DOHH2 (cell line): ENCODE results near the gene GABRQ.

Experiments
- H3F3A ChIP-seq: fragments of 200-600 bp; sonication (generic), shearing (Covaris generic); 2 replicates; pipeline ENCODE4 v1.6.0; 2016; ENCODE audit warnings: antibody characterized with exemption, mild to moderate bottlenecking; ENCODE audit not compliant: control insufficient read depth, insufficient read depth
- H3K27ac ChIP-seq: fragments of 200-600 bp; sonication (generic); 2 replicates; pipeline ENCODE4 v1.5.1; 2014; ENCODE audit warnings: low read depth, mild to moderate bottlenecking, low read length, moderate library complexity
- H3K27me3 ChIP-seq: fragments of 200-600 bp; sonication (generic); 2 replicates; pipeline ENCODE4 v1.6.1; 2014; ENCODE audit warnings: mild to moderate bottlenecking, low read length, mixed read lengths; ENCODE audit not compliant: control insufficient read depth
- H3K36me3 ChIP-seq: fragments of 200-600 bp; sonication (generic); 2 replicates; pipeline ENCODE4 v1.6.1; 2014; ENCODE audit warnings: mild to moderate bottlenecking, low read length, moderate library complexity, mixed read lengths; ENCODE audit not compliant: control insufficient read depth
- H3K4me1 ChIP-seq: fragments of 200-600 bp; sonication (generic); 2 replicates; pipeline ENCODE4 v1.6.1; 2014; ENCODE audit warnings: mild to moderate bottlenecking, low read length, mixed read lengths; ENCODE audit not compliant: control insufficient read depth
- H3K4me2 ChIP-seq: fragments of 200-600 bp; sonication (generic); 2 replicates; pipeline ENCODE4 v1.6.0; 2014; ENCODE audit warnings: mild to moderate bottlenecking, low read length, moderate library complexity
- H3K4me3 ChIP-seq: fragments of 200-600 bp; sonication (generic); 2 replicates; pipeline ENCODE4 v1.5.1; 2014; ENCODE audit warnings: mild to moderate bottlenecking, low read length, mixed read lengths
- H3K79me2 ChIP-seq: fragments of 200-600 bp; sonication (generic); 2 replicates; pipeline ENCODE4 v1.6.1; 2014; ENCODE audit warnings: mild to moderate bottlenecking, low read length, mixed read lengths; ENCODE audit not compliant: control insufficient read depth
- H3K9me2 ChIP-seq: fragments of 200-600 bp; sonication (generic); replicated peaks from 2 replicates; pipeline ENCODE4 v1.6.1; 2014; ENCODE audit warnings: mild to moderate bottlenecking, low read length, mixed read lengths; ENCODE audit not compliant: control insufficient read depth
- H3K9me3 ChIP-seq: fragments of 200-600 bp; sonication (generic); 2 replicates; pipeline ENCODE4 v1.6.1; 2014; ENCODE audit warnings: antibody characterized with exemption, low read length, mixed read lengths; ENCODE audit not compliant: control insufficient read depth, insufficient read depth
- H4K20me1 ChIP-seq: fragments of 200-600 bp; sonication (generic); 2 replicates; pipeline ENCODE4 v1.6.0; 2014; ENCODE audit warnings: low read depth, mild to moderate bottlenecking, antibody characterized with exemption, low read length, moderate library complexity; ENCODE audit not compliant: control insufficient read depth, insufficient read depth
- EZH2phosphoT487 ChIP-seq: fragments of 200-600 bp; sonication (generic); IDR thresholded peaks from 2 replicates; pipeline ENCODE4 v1.6.1; 2017; ENCODE audit warnings: borderline replicate concordance, mild to moderate bottlenecking, antibody characterized with exemption, low read length, moderate library complexity, mixed read lengths
- TF ChIP-seq, protein P1 (sequence below): fragments of 200-600 bp; sonication (generic); IDR thresholded peaks from one replicate; pipeline ENCODE4 v1.5.1; 2014; ENCODE audit warnings: antibody characterized with exemption, mild to moderate bottlenecking, low read depth, low read length; ENCODE audit not compliant: poor library complexity, severe bottlenecking

The GABRQ gene

DNA sequence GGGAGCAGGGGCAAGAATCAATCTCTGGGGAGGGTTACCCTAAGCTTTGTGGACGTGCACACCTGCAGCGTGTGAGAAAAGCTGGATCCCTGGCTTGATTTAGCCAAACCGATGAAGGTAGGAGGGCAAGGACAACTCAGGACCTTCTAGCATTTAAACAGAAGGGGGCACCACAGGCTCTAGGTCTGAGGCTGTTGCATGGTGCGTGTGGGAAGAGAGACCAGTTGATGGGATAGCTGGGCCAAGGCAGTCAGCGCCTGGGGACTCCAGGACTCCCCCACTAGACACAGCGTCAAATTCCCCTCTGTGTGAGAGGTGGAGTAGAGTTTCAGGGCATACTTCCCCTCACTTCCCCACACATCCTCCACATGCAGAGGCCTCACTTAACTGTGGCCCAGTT is 4.3 kb downstream of the GABRQ start:
- Histone ChIP-seq H3K4me2 (no peak overlapping the region), H3K27ac (no peak overlapping the region)

DNA sequence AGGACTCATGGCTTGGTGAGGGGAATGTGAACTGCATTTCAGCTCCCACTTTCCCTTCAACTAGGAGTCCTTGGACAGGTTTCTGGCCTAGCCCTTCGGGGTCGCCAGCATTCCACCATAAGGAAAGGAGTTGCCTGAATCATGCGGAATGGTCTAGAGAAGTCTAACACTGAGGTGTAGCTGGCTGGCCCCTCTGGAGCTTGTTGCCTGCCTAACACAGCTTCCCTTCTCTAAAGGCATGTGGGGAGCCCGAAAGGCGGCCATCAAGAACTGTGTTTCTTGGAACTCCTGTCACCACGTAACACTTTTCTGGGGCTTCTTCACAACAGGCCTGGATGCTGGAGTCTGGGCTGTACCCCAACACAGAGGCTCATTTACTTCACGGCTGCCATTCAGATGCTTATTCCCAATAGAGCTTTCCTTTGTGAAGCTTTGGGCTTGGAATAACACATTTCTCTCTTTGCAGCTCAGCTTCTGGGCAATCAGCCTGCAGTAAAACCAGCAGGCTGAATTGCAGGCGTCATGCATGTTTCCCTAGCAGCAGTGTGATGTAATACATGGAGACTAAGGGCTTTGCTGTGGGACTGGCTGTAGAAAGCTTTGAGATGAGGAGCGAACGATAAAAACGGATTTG is 5.4 kb downstream of the GABRQ start:
- Histone ChIP-seq H3K79me2 (no peaks in the 10 kb centered on the region), H3K9me3 (no peaks in the 10 kb centered on the region), H3F3A (no peaks in the 10 kb centered on the region), H3K27ac (no peak overlapping the region), H3K4me3 (no peak overlapping the region), H4K20me1 (no peaks in the 10 kb centered on the region), H3K9me2 (no peaks in the 10 kb centered on the region), H3K27me3 (no peaks in the 10 kb centered on the region), H3K4me2 (no peak overlapping the region), H3K4me1 (no peaks in the 10 kb centered on the region), H3K36me3 (no peaks in the 10 kb centered on the region)
- TF ChIP-seq, protein P1, sequence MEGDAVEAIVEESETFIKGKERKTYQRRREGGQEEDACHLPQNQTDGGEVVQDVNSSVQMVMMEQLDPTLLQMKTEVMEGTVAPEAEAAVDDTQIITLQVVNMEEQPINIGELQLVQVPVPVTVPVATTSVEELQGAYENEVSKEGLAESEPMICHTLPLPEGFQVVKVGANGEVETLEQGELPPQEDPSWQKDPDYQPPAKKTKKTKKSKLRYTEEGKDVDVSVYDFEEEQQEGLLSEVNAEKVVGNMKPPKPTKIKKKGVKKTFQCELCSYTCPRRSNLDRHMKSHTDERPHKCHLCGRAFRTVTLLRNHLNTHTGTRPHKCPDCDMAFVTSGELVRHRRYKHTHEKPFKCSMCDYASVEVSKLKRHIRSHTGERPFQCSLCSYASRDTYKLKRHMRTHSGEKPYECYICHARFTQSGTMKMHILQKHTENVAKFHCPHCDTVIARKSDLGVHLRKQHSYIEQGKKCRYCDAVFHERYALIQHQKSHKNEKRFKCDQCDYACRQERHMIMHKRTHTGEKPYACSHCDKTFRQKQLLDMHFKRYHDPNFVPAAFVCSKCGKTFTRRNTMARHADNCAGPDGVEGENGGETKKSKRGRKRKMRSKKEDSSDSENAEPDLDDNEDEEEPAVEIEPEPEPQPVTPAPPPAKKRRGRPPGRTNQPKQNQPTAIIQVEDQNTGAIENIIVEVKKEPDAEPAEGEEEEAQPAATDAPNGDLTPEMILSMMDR = no peak
- no peak for TF ChIP-seq EZH2phosphoT487

More for the DNA sequence above, 4.3 kb downstream of the GABRQ start:
- H3K4me3 ChIP-seq = no peak overlapping the region
- H3K9me2 ChIP-seq = no peaks in the 10 kb centered on the region
- H3K27me3 ChIP-seq = no peaks in the 10 kb centered on the region
- H3K9me3 ChIP-seq = no peaks in the 10 kb centered on the region
- no peaks in the 10 kb centered on the region for H3K4me1 ChIP-seq
- no peaks in the 10 kb centered on the region for H3K36me3 ChIP-seq
- no peaks in the 10 kb centered on the region for H4K20me1 ChIP-seq
- H3F3A ChIP-seq = no peaks in the 10 kb centered on the region
- TF ChIP-seq, protein P1 = no peak
- TF ChIP-seq EZH2phosphoT487 = no peak
- H3K79me2 ChIP-seq = no peaks in the 10 kb centered on the region

DNA sequence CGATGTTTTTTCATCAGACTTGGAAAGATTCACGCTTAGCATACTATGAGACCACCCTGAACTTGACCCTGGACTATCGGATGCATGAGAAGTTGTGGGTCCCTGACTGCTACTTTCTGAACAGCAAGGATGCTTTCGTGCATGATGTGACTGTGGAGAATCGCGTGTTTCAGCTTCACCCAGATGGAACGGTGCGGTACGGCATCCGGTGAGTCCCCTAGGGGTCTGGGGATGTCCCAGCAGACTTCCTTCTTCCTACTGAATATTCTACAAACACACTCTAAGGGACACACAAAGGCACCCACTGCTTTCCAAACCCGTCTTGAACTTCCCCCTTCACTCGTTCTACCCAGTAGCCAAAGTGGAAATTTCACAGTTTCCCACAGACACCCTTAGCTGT is 9.3 kb downstream of the GABRQ start:
- Histone ChIP-seq H3K4me2 (no peak overlapping the region), H3F3A (no peaks in the 10 kb centered on the region), H4K20me1 (no peaks in the 10 kb centered on the region), H3K9me3 (no peaks in the 10 kb centered on the region), H3K4me3 (no peak overlapping the region), H3K9me2 (no peaks in the 10 kb centered on the region), H3K27ac (no peak overlapping the region), H3K79me2 (no peaks in the 10 kb centered on the region), H3K4me1 (no peaks in the 10 kb centered on the region), H3K27me3 (no peaks in the 10 kb centered on the region), H3K36me3 (no peaks in the 10 kb centered on the region)
- no peak for TF ChIP-seq EZH2phosphoT487
- TF ChIP-seq, protein P1 = no peak

DNA sequence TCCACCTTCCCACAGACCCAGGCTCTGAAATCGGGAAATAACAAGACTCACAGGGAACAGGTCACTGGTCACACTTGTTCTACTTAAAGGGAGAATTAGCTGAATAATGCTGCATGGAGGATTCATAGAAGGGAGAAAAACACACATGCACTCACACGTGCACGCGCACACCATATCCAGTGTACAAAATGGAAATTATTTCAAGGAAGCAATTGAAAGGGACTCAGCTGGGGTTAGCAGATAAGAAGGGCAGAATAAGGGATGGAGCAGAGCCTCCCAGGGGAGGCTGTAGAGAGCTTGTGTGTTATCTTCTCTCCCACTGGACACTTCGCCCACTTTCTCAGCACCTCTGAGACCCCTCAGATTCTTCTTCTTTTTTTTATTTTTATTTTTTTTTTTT is 10.3 kb downstream of the GABRQ start:
- TF ChIP-seq, protein P1 = no peak
- no peak for TF ChIP-seq EZH2phosphoT487
- Histone ChIP-seq H3F3A (no peaks in the 10 kb centered on the region), H3K4me2 (no peak overlapping the region), H3K4me3 (no peak overlapping the region), H3K9me3 (no peaks in the 10 kb centered on the region), H3K36me3 (no peaks in the 10 kb centered on the region), H4K20me1 (no peaks in the 10 kb centered on the region), H3K27ac (no peak overlapping the region), H3K79me2 (no peaks in the 10 kb centered on the region), H3K4me1 (no peaks in the 10 kb centered on the region), H3K27me3 (no peaks in the 10 kb centered on the region), H3K9me2 (no peaks in the 10 kb centered on the region)
